ENCODE data around the gene HIPK3.

GRCh38 chr11:33350287-33350686 lies 93.1 kb downstream of the HIPK3 start:
- TF ChIP-seq CTCF (IDR thresholded peaks at IDR 0.05) = no peak
- TF ChIP-seq POLR2A (IDR thresholded peaks at IDR 0.05) = no peak

All from adrenal gland (tissue), 5 donors.